Effector CD8-positive, alpha-beta T cell (primary cell): ENCODE measurements around the gene LRRC46.
A peak's percentile ranks its signal among the peaks of the same experiment; 100 is the strongest.

ENCODE experiments used
- DNase-seq: peaks from one replicate; lab custom pipeline; 2025; lab: John Stamatoyannopoulos, UW

Gene LRRC46

DNA sequence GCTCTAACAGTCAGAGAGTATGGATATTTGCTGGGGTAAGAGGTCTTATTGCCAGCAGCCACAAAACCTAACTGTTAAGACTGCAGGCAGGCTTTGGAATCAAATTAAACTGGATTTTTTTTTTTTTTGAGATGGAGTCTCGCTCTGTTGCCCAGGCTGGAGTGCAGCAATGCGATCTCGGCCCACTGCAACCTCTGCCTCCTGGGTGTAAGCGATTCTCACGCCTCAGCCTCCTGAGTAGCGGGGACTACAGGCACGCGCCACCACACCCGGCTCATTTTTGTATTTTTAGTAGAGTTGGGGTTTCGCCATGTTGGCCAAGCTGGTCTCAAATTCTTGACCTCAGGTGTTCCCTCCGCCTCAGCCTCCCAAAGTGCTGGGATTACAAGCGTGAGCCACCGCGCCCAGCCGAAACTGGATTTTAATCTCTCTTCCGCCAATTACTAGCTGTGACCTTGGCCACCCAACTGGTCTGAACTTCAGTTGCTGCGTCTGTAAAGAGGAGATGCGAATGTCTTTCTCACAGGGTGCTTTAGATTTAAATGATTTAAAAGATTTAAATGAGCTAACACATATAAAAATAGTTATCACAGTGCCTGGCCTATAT is 971 bp upstream of the LRRC46 start:
- DNase-seq, result no peak

DNA sequence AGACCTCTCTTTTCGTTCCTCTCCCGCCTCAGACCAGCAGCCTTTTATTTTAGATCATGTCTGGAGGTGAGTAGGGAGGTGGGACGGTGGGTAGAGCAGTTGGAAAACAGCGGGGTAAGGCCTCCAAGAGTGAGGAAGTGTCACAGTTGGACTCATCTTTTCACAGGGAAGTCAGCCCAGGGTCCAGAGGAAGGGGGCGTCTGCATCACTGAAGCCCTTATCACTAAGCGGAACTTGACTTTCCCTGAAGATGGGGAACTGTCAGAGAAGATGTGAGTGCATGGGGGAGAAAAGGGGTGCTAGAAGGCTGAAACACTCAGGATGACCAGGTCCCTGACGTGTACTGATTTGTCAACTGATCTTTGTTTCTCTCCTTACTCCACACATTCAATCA is 461 bp downstream of the LRRC46 start:
- no peak for DNase-seq

GRCh38 chr17:47834756-47835155 is 3.3 kb downstream of the LRRC46 start:
- no peak for DNase-seq

DNA sequence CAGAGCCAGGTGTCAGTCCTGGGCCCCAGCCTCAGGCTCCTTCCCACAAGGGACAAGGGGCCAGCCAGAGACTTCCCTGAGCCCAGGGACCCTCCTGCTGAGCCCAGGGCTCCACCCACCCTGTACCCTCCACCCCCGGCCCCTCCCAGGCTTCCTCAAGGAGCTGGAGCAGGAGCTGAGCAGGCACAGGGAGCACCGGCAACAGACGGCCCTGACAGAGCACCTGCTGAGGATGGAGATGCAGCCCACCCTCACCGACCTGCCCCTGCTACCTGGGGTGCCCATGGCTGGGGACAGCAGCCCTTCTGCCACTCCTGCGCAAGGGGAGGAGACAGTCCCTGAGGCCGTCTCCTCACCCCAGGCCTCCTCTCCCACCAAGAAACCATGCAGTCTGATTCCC is 5.1 kb downstream of the LRRC46 start:
- DNase-seq, result no peak

- DNase-seq, result no peak
These were observed 6.0 kb downstream of the LRRC46 start for GRCh38 chr17:47837401-47838039.

GRCh38 chr17:47838636-47839035 is 7.2 kb downstream of the LRRC46 start:
- DNase-seq, result no peak

- no peak for DNase-seq
These were observed 7.6 kb downstream of the LRRC46 start for GRCh38 chr17:47839071-47839470.

DNA sequence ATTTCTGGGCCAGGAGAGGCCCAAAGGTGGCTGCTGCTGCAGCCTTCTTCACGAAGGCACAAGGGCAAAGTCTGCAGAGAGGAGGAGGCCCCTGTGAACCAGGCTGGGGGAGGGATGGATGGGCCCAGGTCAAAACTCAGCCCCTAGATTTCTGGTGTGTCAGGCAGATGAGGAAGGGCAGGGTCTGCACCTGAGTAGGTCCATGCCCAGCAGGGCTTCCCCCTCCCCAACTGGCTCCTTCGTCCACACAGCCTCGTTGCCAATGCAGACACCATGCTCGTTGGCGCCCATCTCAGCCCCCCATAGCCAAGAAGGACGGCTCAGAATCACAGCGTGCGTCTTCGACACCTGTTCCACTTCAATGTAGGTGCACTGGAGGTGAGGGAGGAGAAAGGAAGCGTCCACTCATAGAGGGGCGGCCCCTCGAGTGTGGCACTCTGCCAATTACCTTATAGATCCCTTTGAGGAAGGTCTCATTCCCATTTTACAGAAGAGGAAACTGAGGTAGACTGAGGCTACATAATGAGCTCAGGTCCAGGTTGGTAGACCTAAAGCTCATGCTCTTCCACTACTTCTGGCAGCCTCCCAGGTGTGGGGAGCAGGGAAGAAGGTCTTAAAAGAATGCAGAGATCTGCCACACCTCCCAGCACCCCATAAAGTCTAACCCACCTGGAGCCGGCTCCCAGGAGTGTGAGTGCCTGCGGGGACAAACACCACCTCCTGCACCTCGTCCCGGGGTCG is 8.7 kb downstream of the LRRC46 start:
- no peak for DNase-seq

DNA sequence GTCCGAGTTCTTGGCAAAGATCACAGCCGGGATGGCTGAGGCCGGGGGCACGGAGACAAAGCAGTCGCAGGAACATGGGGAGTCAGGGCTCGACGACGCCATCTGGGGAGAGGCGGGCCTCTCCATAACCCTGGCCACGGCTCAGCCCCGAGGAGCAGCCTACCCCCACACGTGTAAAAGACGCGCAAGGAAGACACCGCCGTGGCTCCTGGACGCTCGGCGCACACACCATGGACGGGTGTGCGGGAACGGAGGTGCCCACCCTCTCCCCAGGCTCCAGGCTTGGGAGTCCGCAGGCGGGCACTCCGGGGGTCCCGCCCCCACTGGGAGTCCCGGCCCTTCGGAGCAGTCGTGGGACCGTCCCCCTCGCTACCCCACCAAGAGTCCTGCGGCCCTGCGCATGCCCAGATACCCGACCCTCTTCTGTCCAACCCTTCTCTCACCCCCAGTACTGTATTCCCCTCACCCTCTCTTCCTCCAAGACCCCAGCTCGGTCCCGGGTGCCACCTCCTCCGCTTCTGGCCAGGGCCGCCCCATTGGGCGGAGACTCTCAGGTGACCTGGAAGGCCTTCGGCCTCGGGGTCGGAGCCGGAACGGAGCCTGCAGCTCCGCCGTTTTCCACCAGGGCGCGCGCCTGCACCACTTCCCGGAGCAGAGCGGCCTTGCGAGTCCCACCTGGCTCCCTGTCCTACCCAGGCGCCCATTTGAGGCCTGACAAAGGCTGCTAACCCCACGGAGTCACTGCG is 9.4 kb downstream of the LRRC46 start, which contains the start of gene SCRN2:
Gene SCRN2, minus strand, starts transcription at position 532 of the 746 bp plus-strand sequence. Its CDS starts 430 bp downstream, at position 102.
- DNase-seq, result peak; percentile 76

DNA sequence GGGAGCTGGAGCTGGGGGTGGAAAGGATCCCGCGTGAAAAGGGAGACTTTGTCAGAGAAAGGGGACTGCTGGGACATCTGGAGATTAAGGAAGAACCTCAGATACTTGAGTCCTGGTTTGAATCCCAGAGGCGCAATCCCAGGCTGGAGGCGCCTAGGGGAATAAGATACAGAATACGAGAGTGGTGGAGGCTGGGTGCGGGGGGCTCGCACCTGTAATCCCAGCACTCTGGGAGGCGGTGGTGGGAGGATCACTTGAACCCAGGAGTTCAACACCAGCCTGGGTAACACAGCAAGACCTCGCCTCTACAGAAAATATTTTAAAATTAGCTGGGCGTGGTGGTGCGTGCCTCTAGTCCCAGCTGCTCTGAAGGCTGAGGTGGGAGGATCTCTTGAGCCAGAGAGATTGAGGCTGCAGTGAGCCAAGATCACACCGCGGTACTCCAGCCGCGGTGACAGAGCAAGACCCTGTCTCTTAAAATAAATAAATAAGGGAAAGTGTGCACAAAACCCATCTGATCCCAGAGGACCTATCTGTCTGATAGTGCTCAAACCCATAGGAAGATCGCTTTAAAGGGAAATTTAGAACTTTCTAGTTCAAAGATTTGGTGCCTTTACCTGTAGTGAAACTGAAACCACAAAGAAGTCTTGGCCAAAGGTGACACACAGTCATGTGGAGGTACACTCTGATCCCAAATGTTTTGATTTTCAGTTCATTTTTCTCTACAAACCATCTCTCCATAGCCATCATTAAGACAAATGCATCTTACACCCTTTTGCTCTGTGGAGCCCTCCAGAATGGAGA is 10.2 kb downstream of the LRRC46 start:
- no peak for DNase-seq

DNA sequence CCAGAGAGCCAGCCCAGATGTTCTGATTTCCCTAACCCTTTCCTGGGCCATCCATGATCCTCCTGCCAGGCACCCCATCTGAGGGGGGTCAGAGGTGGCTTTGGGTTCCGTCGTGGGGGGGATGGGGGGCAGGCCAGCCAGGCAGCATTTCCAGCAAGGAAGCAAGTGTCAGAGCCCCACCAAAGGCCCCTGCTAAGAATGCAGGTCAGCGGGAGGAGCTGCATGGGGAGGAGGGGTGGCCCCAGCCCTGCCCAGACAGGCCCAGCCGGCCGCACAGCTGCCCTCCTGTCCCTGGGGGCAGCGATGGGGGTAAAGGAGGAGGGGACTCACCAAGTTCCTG is 11.9 kb downstream of the LRRC46 start:
- no peak for DNase-seq

- DNase-seq, result no peak
These were observed 12.8 kb downstream of the LRRC46 start for GRCh38 chr17:47844227-47844626.

GRCh38 chr17:47844814-47845715 is 13.6 kb downstream of the LRRC46 start:
- no peak for DNase-seq

DNA sequence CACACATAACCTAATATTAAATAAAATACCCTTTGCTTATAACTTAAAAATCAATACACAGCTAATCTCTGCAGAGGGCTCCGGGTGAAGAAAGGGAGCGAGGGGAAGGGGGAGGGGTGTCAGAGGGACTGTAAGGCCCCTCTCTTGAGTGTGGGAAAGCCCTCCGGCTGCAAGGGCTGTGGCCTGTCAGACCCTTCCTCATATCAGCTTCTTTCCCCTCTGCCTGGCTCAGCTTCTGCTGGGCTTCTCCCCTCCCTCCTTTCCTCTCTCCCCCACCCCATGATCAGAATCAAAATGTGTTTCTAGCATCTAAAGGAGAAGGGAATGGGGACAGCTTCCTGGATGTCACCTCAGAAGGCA is 14.2 kb downstream of the LRRC46 start:
- DNase-seq, result no peak

DNA sequence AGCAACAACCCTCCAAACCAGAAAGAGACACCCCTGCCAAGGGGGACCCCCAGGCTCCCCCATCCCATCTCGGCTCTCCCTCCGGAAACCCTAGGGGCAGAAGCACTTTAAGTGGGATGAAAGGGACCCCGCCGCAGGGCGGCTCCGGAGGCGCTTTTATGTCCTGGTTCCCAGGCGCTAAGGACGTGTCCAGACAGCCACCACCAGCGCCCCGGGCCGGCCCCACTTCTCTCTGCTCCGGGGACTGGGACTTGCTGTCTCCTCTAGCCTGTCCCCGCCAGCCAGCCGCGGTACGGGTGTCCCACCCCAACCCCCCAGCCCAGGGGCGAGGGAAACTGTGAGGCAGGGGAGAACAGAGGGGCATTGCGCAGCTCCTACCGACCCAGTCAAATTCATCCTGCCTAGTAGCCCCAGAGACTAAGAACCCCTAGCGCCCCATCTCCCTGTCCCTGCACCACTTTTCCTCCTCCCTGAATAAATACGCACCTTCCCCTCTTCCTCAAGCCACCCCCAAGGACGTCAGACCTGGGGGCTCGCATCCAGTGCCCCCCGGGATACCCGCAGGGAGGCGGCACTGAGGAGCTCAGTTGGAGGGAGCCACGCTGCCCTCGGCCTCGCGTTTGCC is 15.4 kb downstream of the LRRC46 start:
- DNase-seq, result no peak

DNA sequence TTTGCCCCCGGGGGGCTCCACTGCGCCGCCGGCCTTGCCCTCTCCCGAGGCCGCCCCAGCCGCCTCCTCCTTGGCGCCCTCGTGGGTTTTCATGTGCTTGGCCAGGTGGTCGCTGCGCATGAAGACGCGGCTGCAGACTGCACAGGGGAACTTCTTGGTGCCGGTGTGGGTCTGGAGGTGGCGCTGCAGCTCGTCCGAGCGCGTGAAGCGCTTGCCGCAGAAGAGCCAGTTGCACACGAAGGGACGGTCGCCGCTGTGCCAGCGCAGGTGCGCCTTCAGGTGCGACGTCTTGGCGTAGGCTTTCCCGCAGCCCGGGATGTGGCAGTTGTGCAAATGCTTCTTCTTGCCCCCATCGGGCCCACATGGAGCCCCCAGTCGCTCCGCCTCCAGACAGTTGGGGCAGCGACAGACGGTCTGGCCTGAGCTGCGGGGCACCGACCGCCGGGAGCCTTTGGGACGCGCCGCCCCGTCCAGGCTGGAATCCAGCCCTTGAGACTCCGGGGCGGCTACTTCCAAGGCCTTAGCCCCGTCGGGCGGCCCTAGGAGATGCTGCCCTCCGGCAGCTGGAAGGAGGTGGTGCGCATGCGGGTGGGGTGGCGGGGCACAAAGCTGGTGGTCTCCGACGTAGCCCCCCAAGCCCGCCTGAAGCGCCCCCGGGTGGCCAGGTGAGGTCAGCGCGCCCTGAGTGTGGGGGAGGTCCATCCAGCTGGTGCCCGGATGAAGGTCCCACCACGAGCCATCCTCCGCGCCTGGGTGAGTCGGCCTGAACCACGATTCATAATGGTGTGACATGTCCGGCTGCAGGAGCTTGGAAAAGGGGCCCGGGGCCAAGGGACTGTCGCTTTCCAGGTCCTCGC is 16.1 kb downstream of the LRRC46 start:
- DNase-seq, result no peak

GRCh38 chr17:47848198-47848513 is 16.7 kb downstream of the LRRC46 start:
- DNase-seq, result no peak

DNA sequence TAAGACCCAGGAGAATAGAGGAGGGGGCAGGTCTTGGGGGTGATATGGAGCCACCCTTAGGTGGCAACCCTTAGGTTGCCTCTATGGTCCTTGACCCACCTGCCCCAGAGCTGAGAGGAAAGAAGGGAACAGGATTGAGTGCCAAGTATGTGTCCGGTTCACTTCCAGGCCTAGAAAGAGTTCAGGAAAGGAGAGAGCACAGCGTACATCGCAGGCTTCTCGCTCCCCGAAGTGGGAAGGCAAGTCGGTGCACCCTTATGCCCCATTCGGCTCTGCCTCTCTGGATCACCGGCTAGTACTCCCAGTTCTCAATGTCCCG is 18.9 kb downstream of the LRRC46 start:
- no peak for DNase-seq

GRCh38 chr17:47850692-47851573 is 19.5 kb downstream of the LRRC46 start, which contains the start of gene SP6:
TSS of gene SP6 (minus strand) at chr17:47851163. CDS start at chr17:47848429, 2,734 bp downstream.
- no peak for DNase-seq
